Measurements from ENCODE around the gene NR3C2. TPM values are rescaled to one million over a fixed set of nuclear protein-coding genes. Genes with fewer than 3 reads are reported as not detected.

The NR3C2 gene
- total RNA-seq, 1 donor from 2014 or later = 0.75 TPM

- no peak for DNase-seq (ENCODE audit: extremely low spot score, unreplicated experiment)
- H3K9me3 Mint-ChIP-seq (ENCODE audit: unreplicated experiment) = no peaks in the 10 kb centered on the region
- no peak overlapping the region for H3K27ac Mint-ChIP-seq (ENCODE audit: unreplicated experiment)
- no peaks in the 10 kb centered on the region for H3K4me1 Mint-ChIP-seq (ENCODE audit: unreplicated experiment)
- H3K36me3 Mint-ChIP-seq (ENCODE audit: unreplicated experiment) = no peaks in the 10 kb centered on the region
- no peak for TF ChIP-seq CTCF (IDR thresholded peaks at IDR 0.05)
- peaks cover 3% of the 10 kb centered on the region for H3K27me3 Mint-ChIP-seq (ENCODE audit: unreplicated experiment)
- H3K4me3 Mint-ChIP-seq (ENCODE audit: unreplicated experiment) = no peak overlapping the region
Measured at GRCh38 chr4:148412460-148412994, 29.7 kb downstream of the NR3C2 start.

GRCh38 chr4:148405161-148405893, 36.9 kb downstream of the NR3C2 start:
- no peak for DNase-seq (ENCODE audit: extremely low spot score, unreplicated experiment)
- Mint-ChIP-seq H3K9me3 (ENCODE audit: unreplicated experiment) (no peaks in the 10 kb centered on the region), H3K4me3 (ENCODE audit: unreplicated experiment) (no peak overlapping the region), H3K4me1 (ENCODE audit: unreplicated experiment) (no peaks in the 10 kb centered on the region), H3K36me3 (ENCODE audit: unreplicated experiment) (no peaks in the 10 kb centered on the region), H3K27me3 (ENCODE audit: unreplicated experiment) (no peaks in the 10 kb centered on the region), H3K27ac (ENCODE audit: unreplicated experiment) (no peak overlapping the region)
- TF ChIP-seq CTCF (IDR thresholded peaks at IDR 0.05) = no peak

GRCh38 chr4:148398988-148399387, 43.2 kb downstream of the NR3C2 start:
- DNase-seq (ENCODE audit: extremely low spot score, unreplicated experiment) = no peak
- no peak for TF ChIP-seq CTCF (IDR thresholded peaks at IDR 0.05)
- H3K4me1 Mint-ChIP-seq (ENCODE audit: unreplicated experiment) = no peaks in the 10 kb centered on the region
- no peaks in the 10 kb centered on the region for H3K36me3 Mint-ChIP-seq (ENCODE audit: unreplicated experiment)
- no peaks in the 10 kb centered on the region for H3K27me3 Mint-ChIP-seq (ENCODE audit: unreplicated experiment)
- H3K4me3 Mint-ChIP-seq (ENCODE audit: unreplicated experiment) = no peak overlapping the region
- no peak overlapping the region for H3K27ac Mint-ChIP-seq (ENCODE audit: unreplicated experiment)
- H3K9me3 Mint-ChIP-seq (ENCODE audit: unreplicated experiment) = no peaks in the 10 kb centered on the region

- no peak for DNase-seq (ENCODE audit: extremely low spot score, unreplicated experiment)
- Mint-ChIP-seq H3K27me3 (ENCODE audit: unreplicated experiment) (no peaks in the 10 kb centered on the region), H3K4me1 (ENCODE audit: unreplicated experiment) (no peaks in the 10 kb centered on the region), H3K4me3 (ENCODE audit: unreplicated experiment) (no peak overlapping the region), H3K9me3 (ENCODE audit: unreplicated experiment) (no peaks in the 10 kb centered on the region), H3K36me3 (ENCODE audit: unreplicated experiment) (no peaks in the 10 kb centered on the region), H3K27ac (ENCODE audit: unreplicated experiment) (no peak overlapping the region)
- TF ChIP-seq CTCF (IDR thresholded peaks at IDR 0.05) = no peak
Measured at GRCh38 chr4:148397771-148398170, 44.4 kb downstream of the NR3C2 start.

GRCh38 chr4:148396986-148397673, 45.1 kb downstream of the NR3C2 start:
- no peaks in the 10 kb centered on the region for H3K4me1 Mint-ChIP-seq (ENCODE audit: unreplicated experiment)
- no peaks in the 10 kb centered on the region for H3K9me3 Mint-ChIP-seq (ENCODE audit: unreplicated experiment)
- no peak for TF ChIP-seq CTCF (IDR thresholded peaks at IDR 0.05)
- DNase-seq (ENCODE audit: extremely low spot score, unreplicated experiment) = no peak
- H3K36me3 Mint-ChIP-seq (ENCODE audit: unreplicated experiment) = no peaks in the 10 kb centered on the region
- peaks cover 3% of the 10 kb centered on the region for H3K27me3 Mint-ChIP-seq (ENCODE audit: unreplicated experiment)
- no peak overlapping the region for H3K4me3 Mint-ChIP-seq (ENCODE audit: unreplicated experiment)
- H3K27ac Mint-ChIP-seq (ENCODE audit: unreplicated experiment) = no peak overlapping the region
